ENCODE results near the gene PRTN3.
"Not testable (repeated sequence)": the region's sequence is repeated elsewhere in the genome, so short reads cannot be mapped to it uniquely, and the experiment has no call there.

Gene PRTN3

DNA sequence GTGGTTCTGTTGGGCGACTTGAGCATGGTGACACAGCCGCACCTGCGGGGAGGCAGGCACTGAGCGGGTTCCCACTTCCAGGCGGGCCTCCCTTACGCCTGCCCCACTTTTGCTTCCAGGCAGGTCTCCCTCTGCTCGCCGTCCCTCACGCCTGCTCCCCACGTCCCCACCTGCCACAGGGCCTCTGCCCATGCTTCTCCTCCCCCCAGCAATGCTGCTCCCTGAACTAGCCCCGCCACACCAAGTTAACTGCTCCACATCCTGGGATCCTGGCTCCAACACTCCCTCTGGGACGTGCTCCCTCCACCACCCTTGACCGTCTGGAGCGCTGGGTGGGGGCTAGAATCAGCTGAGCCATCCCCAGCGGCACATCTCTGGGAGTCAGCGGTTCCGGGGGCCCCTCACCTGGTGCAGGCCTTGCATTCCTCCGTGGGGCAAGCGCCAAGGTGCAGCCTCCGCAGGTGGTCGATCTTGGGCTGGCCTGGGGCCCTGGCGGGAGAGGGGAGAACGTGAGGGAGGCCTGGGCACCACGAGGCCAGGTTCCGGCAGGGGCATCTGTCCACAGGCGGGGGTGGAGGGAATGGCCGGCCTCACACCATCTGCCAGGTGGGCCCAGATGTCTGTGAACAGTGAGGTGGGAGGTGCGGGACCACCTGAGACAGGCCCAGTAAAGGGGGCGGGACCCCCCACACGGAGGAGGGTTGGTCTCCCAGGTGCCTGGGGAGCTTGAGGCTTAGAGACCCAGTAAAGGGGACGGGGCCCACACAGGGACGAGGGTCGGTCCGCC is 27.9 kb downstream of the PRTN3 start:
- DNase-seq, result no peak

GRCh38 chr19:869245-870177 is 28.7 kb downstream of the PRTN3 start:
- no peak for DNase-seq

DNA sequence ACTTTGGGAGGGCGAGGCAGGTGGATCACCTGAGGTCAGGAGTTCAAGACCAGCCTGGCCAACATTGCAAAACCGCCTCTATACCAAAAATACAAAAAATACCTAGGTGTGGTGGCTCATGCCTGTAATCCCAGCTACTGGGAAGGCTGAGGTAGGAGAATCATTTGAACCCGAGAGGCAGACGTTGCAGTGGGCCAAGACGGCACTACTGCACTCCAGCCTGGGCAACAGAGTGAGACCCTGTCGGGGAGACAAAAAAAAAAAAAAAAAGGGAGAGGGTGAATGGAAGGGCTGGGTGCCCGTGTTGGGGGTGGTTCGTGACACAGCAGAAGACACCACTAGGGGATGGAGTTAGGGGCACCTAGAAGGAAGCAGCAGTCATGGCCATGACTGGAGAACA is 29.5 kb downstream of the PRTN3 start:
- no peak for DNase-seq

DNA sequence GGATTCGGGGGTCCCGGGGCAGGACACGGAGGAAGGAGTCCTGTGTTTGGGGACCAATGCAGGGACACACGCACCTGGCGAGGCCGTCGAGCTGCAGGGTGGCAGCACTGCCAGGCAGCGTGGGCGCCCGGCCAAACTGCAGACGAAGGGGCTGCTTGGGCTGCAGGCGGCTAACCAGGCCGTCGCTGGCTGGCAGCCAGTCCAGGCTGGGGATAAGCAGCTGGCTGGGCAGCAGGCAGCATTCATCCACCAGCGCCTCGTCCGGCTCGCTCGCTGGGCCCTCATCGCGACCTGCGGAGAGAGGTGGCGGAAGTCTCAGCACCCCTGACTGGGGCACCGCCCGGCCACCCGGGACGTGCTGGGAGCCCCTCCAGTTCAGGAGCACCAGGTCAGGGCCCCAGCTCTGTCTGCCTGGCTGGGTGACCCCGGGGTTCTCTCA is 30.2 kb downstream of the PRTN3 start:
- no peak for DNase-seq

DNA sequence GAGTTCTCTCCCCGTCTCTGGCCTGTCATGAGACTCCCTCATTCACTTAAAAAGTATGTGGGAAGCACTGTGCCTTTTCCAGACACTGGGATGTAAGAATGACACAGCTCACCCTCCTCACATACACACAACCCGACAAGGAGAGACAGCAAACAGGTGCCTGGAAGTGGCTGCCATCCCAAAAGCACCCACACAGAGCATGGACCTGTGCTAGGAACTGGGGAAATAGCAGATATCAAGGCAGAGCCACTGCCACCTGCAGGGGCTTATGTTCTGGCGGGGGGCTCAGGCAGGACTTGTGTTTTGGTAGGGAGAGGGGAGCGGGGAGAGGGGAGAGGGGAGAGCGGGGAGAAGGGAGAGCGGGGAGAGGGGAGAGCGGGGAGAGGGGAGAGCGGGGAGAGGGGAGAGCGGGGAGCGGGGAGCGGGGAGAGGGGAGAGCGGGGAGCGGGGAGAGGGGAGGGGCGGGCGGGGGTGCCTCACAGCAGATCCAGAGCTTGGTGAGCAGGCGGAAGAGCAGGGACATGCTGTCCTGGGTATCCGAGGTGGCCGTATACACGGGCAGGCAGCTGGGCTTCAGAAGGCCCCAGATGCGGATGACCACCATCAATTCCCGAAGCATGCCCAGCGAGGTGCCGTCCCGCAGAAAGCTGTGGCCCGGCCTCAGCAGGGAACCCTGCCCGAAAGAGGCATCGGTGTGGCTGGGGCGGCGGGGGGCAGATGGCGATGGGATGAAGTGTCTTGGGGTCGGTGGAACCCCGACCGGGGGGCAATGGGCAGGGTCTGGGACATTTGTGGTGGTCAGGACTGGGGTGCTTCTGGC is 30.9 kb downstream of the PRTN3 start:
- no peak for DNase-seq

DNA sequence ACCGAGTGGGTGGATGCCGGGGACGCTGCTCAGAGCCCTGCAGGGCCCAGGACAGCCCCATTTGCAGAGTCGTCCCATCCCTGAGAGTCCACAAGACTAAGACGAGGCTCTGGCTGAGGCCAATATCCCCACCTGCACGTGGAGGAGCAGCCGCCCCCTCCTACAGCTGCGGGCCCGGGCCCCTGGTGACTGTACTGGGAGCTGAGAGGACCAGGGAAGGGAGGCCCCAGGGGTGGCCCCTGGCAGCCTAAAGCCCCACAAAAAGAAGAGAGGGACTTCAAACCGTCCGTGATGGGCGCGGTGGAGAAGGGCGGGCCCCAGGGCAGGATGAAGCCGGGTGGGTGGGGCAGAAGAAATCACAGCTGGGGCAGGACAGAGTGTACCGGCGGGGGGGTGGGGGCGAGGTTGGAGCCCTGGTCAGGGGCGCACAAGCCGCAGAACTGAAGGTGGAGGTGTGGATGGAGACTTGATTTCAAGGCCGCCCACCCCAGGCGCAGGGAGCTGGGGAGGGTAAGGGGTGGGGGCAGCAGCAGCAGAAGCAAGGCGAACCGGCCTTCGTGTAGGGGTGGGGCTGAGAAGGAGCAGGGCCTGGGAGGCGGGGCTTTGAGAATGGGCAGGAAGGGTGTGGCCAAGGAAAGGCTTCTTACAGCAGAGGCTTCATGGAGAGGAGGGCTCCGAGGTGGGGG is 31.6 kb downstream of the PRTN3 start:
- DNase-seq, result peak; percentile 91

- peak; percentile 90 for DNase-seq
Measured at GRCh38 chr19:873084-873483, 32.3 kb downstream of the PRTN3 start.

DNA sequence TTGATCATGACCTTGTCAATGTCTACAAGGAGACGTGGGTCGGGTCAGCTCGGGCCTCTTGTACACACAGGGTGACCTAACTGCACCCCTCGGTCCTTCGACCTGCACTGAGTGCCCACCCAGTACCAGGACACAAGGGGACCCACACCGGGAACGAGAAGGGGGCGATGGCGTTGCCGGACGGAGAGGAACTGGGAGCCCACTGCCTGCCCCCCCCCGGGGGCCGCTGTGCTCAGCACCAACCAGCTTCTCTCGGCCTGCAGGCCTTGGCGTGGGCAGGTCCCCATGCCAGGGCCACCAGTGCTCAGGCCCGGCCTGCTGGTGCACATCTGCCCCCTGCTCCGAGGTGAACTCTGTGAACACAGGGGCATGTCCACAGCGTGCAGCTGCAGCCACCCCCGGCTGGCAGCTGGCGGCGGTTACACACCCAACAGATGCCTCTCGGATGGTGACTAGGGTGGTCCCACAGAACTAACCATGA is 32.8 kb downstream of the PRTN3 start:
- DNase-seq, result no peak

GRCh38 chr19:875265-875879 is 34.6 kb downstream of the PRTN3 start:
- no peak for DNase-seq

DNA sequence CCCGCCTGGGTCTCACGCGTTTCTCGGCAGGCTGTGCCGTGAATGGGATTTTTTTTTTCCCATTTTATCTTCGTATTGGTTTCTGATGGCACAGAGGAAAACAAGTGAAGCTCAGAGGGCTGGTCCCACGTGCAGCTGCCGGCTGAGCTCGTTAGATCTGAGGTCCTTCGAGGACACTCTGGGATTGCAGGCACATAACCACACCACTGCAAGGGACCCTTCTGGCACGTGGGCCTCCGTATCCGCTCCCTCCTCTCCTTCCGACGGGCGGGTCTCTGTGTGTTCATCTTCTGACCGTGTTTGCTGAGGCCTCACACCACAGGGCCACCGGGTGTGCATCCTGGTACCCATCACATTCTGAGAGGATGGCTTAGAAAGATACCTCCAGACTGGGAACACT is 35.3 kb downstream of the PRTN3 start:
- DNase-seq, result no peak

DNA sequence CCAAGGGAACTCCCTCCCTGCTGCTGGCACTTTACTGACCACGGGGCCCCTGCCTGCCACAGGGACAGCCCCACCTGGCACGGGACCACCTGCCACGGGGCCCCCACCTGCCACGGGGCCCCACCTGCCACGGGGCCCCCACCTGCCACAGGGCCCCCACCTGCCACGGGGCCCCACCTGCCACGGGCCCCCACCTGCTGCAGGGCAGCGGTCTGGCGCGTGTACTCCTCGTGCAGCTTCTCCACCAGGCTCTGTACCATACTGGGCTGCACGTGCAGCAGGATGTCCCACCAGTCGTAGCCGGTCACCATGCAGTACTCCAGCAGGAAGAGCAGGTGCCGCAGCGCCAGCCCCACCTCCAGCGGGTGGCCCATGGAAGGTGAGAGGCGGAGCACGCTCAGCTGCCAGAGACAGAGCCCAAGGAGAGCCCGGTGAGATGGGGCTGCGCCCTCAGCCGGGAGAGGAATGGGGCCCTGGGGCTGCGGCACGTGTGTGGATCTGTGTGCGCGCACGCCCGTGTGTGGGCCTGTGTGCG is 36.0 kb downstream of the PRTN3 start:
- no peak for DNase-seq

GRCh38 chr19:877992-878660 is 37.3 kb downstream of the PRTN3 start:
- DNase-seq, result not testable (repeated sequence)

DNA sequence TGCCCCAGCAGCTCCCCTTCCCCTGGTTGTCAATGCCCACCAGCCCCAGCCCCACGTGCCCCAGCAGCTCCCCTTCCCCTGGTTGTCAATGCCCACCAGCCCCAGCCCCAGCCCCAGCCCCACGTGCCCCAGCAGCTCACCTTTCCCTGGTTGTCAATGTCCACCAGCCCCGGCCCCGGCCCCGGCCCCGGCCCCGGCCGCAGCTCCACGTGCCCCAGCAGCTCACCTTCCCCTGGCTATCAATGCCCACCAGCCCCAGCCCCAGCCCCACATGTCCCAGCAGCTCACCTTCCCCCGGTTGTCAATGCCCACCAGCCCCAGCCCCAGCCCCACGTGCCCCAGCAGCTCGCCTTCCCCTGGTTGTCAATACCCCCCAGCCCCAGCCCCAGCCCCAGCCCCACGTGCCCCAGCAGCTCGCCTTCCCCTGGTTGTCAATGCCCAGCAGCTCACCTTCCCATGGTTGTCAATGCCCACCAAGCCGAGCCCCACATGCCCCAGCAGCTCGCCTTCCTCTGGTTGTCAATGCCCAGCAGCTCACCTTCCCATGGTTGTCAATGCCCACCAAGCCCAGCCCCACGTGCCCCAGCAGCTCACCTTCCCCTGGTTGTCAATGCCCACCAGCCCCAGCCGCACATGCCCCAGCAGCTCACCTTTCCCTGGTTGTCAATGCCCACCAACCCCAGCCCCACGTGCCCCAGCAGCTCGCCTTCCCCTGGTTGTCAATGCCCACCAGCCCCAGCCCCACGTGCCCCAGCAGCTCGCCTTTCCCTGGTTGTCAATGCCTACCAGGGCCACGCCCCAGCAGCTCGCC is 38.2 kb downstream of the PRTN3 start:
- DNase-seq, result not testable (repeated sequence)

DNA sequence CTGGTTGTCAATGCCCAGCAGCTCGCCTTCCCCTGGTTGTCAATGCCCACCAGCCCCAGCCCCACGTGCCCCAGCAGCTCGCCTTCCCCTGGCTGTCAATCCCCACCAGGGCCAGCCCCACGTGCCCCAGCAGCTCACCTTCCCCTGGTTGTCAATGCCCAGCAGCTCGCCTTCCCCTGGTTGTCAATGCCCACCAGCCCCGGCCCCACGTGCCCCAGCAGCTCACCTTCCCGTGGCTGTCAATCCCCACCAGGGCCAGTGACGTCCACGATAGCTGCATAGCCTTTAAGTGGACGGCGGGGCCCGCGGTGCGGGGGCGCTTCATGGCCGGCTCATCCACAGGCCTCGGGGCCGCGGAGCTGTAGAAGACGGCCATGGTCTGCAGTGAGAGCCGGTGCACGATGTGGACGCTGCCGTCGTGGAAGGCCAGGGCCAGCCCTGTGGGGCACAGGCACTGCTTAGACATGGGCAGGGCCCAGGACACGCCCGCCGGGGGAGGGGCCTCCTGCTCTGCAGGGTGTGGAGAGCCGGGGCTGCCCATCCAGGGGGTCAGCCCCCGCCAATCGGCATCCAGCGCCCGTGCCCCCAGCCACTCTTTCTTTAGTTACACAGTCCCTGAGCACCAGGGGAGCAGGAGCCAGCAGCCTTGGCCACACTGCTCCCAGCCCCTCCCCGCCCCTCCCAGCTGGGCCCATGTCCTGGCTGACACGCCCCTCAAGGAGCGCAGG is 39.1 kb downstream of the PRTN3 start:
- no peak for DNase-seq

GRCh38 chr19:881385-882071 is 40.7 kb downstream of the PRTN3 start:
- no peak for DNase-seq

- DNase-seq, result no peak
Measured at GRCh38 chr19:882871-883497, 42.2 kb downstream of the PRTN3 start.

- no peak for DNase-seq
Measured at GRCh38 chr19:883661-884211, 42.9 kb downstream of the PRTN3 start.

Measured in CD4-positive, alpha-beta T cell treated with Interferon gamma for 1 hour (primary cell).